HepG2 (cell line): ENCODE results near the gene MEIOB. TPM values are rescaled to one million over a fixed set of nuclear protein-coding genes. Genes with fewer than 3 reads are reported as not detected.
A peak's percentile ranks its signal among the peaks of the same experiment; 100 is the strongest.

ENCODE experiments used
- ATAC-seq: fragments of 200-7000 bp; cut with Tn5 transposase; 3 replicates; pipeline ENCODE4 v1.9.1; 2020; ENCODE audit warnings: mild to moderate bottlenecking, moderate library complexity
- BruUV-seq: library from RNA; stranded (reverse); fragments of 400-500 nt; replicated peaks from 2 replicates; lab custom pipeline; 2021; lab: Mats Ljungman, UMichigan
- CTCF ChIA-PET: fragments of 300-600 bp; formaldehyde crosslinking; extraction: SDS; loops from one replicate; lab custom pipeline; 2021; ENCODE audit warnings: low total read pairs, inconsistent platforms, low intra/inter-chr PET ratio; lab: Yijun Ruan, JAX
- POLR2A ChIA-PET: fragments of 350-600 bp; sonication (Branson Sonifier 250); formaldehyde crosslinking; loops from one replicate; lab custom pipeline; 2020; ENCODE audit warnings: antibody characterized with exemption, inconsistent platforms; lab: Yijun Ruan, JAX
- DNase-seq: peaks from one replicate; pipeline ENCODE4 v3.0.0-alpha.2; 2015; ENCODE audit warnings: low spot score
- FAIRE-seq: peaks from 3 replicates; lab custom pipeline; 2011; peaks lifted over from hg19 to GRCh38; lab: Jason Lieb, UNC
- H2AFZ ChIP-seq: one replicate; pipeline ENCODE4 v1.6.1; 2011; ENCODE audit warnings: low read length, inconsistent platforms
- H3K27ac ChIP-seq: fragments of 300-600 bp; 3 replicates; pipeline ENCODE4 v1.8.0; 2011; ENCODE audit warnings: mixed run types, mild to moderate bottlenecking, mixed read lengths, low read length, inconsistent platforms; ENCODE audit not compliant: insufficient read depth; ENCODE audit errors: extremely low read length
- H3K27me3 ChIP-seq, 2 experiments: fragments of 200-600 bp in 1 of 2; 2 replicates in 1 of 2; 3 replicates in 1 of 2; pipeline versions ENCODE4 v1.6.0 to v1.8.0; 2011; ENCODE audit warnings: low read length in 2 of 2, mild to moderate bottlenecking in 2 of 2, moderate library complexity in 2 of 2, inconsistent platforms in 1 of 2; ENCODE audit not compliant: insufficient read depth in 2 of 2, control insufficient read depth in 1 of 2
- H3K36me3 ChIP-seq, 2 experiments: fragments of 200-600 bp in 1 of 2; replicated peaks in 1 of 2; 2 replicates in 1 of 2; 3 replicates in 1 of 2; pipeline versions ENCODE4 v1.5.1 to v1.8.0; 2011; ENCODE audit warnings: low read length in 2 of 2, inconsistent platforms in 1 of 2; ENCODE audit not compliant: insufficient read depth in 2 of 2, control insufficient read depth in 1 of 2
- H3K4me1 ChIP-seq: 2 replicates; pipeline ENCODE4 v1.5.1; 2012; ENCODE audit warnings: low read length, inconsistent platforms; ENCODE audit not compliant: insufficient read depth
- H3K4me2 ChIP-seq: 2 replicates; pipeline ENCODE4 v1.6.0; 2011; ENCODE audit warnings: low read depth, low read length, inconsistent platforms
- H3K4me3 ChIP-seq, 3 experiments: fragments of 200-600 bp in 1 of 3; sonication (generic), shearing (Covaris generic) in 1 of 3; replicated peaks in 1 of 3; 2 replicates each; pipeline ENCODE4 v1.5.1; 2011 to 2016; ENCODE audit warnings: low read length in 3 of 3, inconsistent platforms in 2 of 3, low read depth in 2 of 3, mild to moderate bottlenecking in 2 of 3, control low read depth in 1 of 3, mixed read lengths in 1 of 3; ENCODE audit not compliant: insufficient read depth in 1 of 3
- H3K79me2 ChIP-seq: one replicate; pipeline ENCODE4 v1.6.1; 2011; ENCODE audit warnings: low read length, inconsistent platforms; ENCODE audit not compliant: insufficient read depth
- H3K9ac ChIP-seq: 2 replicates; pipeline ENCODE4 v1.6.0; 2011; ENCODE audit warnings: mild to moderate bottlenecking, low read depth, low read length, inconsistent platforms; ENCODE audit not compliant: insufficient read depth
- H3K9me3 ChIP-seq: 2 replicates; pipeline ENCODE4 v1.5.1; 2012; ENCODE audit warnings: mild to moderate bottlenecking, low read length
- H4K20me1 ChIP-seq: 2 replicates; pipeline ENCODE4 v1.6.0; 2011; ENCODE audit warnings: inconsistent platforms, mild to moderate bottlenecking, low read length, moderate library complexity; ENCODE audit not compliant: insufficient read depth
- MYC ChIP-seq: sonication (generic); formaldehyde crosslinking; IDR thresholded peaks from 2 replicates; pipeline ENCODE4 v1.9.0; 2021; ENCODE audit warnings: missing genetic modification reagents, borderline replicate concordance
- PAXIP1 ChIP-seq: sonication (generic); formaldehyde crosslinking; conservative IDR thresholded peaks from 2 replicates; pipeline ENCODE4 v1.4.0; 2020; ENCODE audit warnings: mild to moderate bottlenecking, missing genetic modification reagents, moderate library complexity
- PHB2 ChIP-seq: fragments of 450-650 bp; IDR thresholded peaks from 2 replicates; pipeline ENCODE4 v1.6.1; 2018; ENCODE audit not compliant: partially characterized antibody
- SALL1 ChIP-seq: sonication (generic); formaldehyde crosslinking; IDR thresholded peaks from 2 replicates; pipeline ENCODE4 v1.8.0; 2022; ENCODE audit warnings: mild to moderate bottlenecking, missing genetic modification reagents
- SAP130 ChIP-seq: IDR thresholded peaks from 2 replicates; pipeline ENCODE4 v1.6.1; 2016; ENCODE audit warnings: low read depth
- ZNF232 ChIP-seq: sonication (generic); formaldehyde crosslinking; IDR thresholded peaks from 2 replicates; pipeline ENCODE4 v1.4.0; 2020; ENCODE audit warnings: missing genetic modification reagents, borderline replicate concordance
- ZNF281 ChIP-seq: sonication (generic); formaldehyde crosslinking; IDR thresholded peaks from 2 replicates; pipeline ENCODE4 v1.4.0; 2020; ENCODE audit warnings: missing genetic modification reagents, borderline replicate concordance
- ZNF543 ChIP-seq: sonication (generic); formaldehyde crosslinking; IDR thresholded peaks from 2 replicates; pipeline ENCODE4 v1.4.0; 2020; ENCODE audit warnings: mild to moderate bottlenecking, missing genetic modification reagents
- ZNF556 ChIP-seq: sonication (generic); formaldehyde crosslinking; IDR thresholded peaks from 2 replicates; pipeline ENCODE4 v1.4.0; 2020; ENCODE audit warnings: mild to moderate bottlenecking, missing genetic modification reagents, borderline replicate concordance
- ZNF678 ChIP-seq: sonication (generic); formaldehyde crosslinking; IDR thresholded peaks from 2 replicates; pipeline ENCODE4 v1.4.0; 2020; ENCODE audit warnings: mild to moderate bottlenecking, missing genetic modification reagents
- ZNF687 ChIP-seq: sonication (generic); formaldehyde crosslinking; IDR thresholded peaks from 2 replicates; pipeline ENCODE4 v1.5.1; 2020; ENCODE audit warnings: mild to moderate bottlenecking, missing genetic modification reagents, moderate library complexity
- ZNF720 ChIP-seq: sonication (generic); formaldehyde crosslinking; IDR thresholded peaks from 2 replicates; pipeline ENCODE4 v1.4.0; 2020; ENCODE audit warnings: missing genetic modification reagents
- WGBS: methylation state at CpG from one replicate; pipeline ENCODE4 v1.1.6; 2017; ENCODE audit warnings: low lambda C conversion rate; 5-methylcytosine and 5-hydroxymethylcytosine counted together
- in situ Hi-C: cut with HindIII; loops from 2 replicates; pipeline ENCODE4 v1.10.0; 2017; ENCODE audit warnings: low pct_unique_long_range_greater_than_20kb; ENCODE audit not compliant: extremely low pct_ligation_motif_present
- intact Hi-C: fragments of 100-400 bp; cut with micrococcal nuclease; formaldehyde crosslinking; loops from one replicate; pipeline ENCODE4 v1.10.0; 2022; ENCODE audit not compliant: unreplicated experiment
- polyA plus RNA-seq, 8 experiments: library from polyadenylated mRNA; depleted of rRNA in 3 of 8; stranded (reverse) in 7 of 8; unstranded in 1 of 8; fragments of >200 nt; fragmentation: Illumina TruSeq in 4 of 8; extraction: Trizol in 4 of 8; gene quantifications; 2 replicates each; pipeline versions ENCODE4 v1.2.1 to v1.2.3, GENCODE V29; 2011 to 2016; ENCODE audit warnings: low read depth in 4 of 8, missing spikeins in 1 of 8, mixed read lengths in 1 of 8; ENCODE audit not compliant: insufficient read depth in 1 of 8
- total RNA-seq, 5 experiments: library from RNA; depleted of rRNA; stranded (reverse); fragments of >200 nt; fragmentation: Illumina TruSeq; extraction: Trizol; gene quantifications; 2 replicates each; pipeline ENCODE4 v1.2.3, GENCODE V29; 2016; ENCODE audit warnings: low read depth in 1 of 5

MEIOB gene
- total and polyA plus RNA-seq, 2 of the 13 experiments (the other 11 are each of a cell fraction or from before 2014, with no cell fraction given): 0.17 TPM; not detected in 1

GRCh38 chr16:1900452-1900774 is 28.4 kb upstream of the MEIOB start:
- ATAC-seq: peak; percentile 59
- POLR2A ChIA-PET: no interaction called here
- TF ChIP-seq MYC: 0 out of 2 replicates have a peak, but pooled peaks have one; percentile 14
- no peak for TF ChIP-seq PHB2
- TF ChIP-seq ZNF281 (CRISPR knock-in tag): no peak
- TF ChIP-seq ZNF678: 0 out of 2 replicates have a peak, but pooled peaks have one; percentile 33
- TF ChIP-seq ZNF720 (CRISPR knock-in tag): no peak
- 0 out of 2 replicates have a peak, but pooled peaks have one; percentile 41 for TF ChIP-seq ZNF556 (CRISPR knock-in tag)
- 0 out of 2 replicates have a peak, but pooled peaks have one; percentile 17 for TF ChIP-seq PAXIP1
- 0 out of 2 replicates have a peak, but pooled peaks have one; percentile 25 for TF ChIP-seq ZNF543 (CRISPR knock-in tag)
- peak; percentile 36; the same call in 1 of the 2 replicates for TF ChIP-seq ZNF232 (CRISPR knock-in tag)
- TF ChIP-seq SALL1: peak; percentile 31; the same call in 1 of the 2 replicates
- TF ChIP-seq ZNF687: peak; percentile 64
- peak; percentile 6; the same call in 1 of the 2 replicates for TF ChIP-seq SAP130 (CRISPR knock-in tag)

More at GRCh38 chr16:1900452-1900774, 28.4 kb upstream of the MEIOB start:
- 4% methylated on average over 4 of the region's 9 CpGs for WGBS
- no peak for DNase-seq
- Histone ChIP-seq H4K20me1 (no peaks in the 10 kb centered on the region), H3K4me2 (peak overlapping the region; percentile 46), H3K27me3 (peaks cover 7 to 53% of the 10 kb centered on the region in 2 experiments; a peak in 4 of 5 replicates), H3K9me3 (no peaks in the 10 kb centered on the region), H3K36me3 (no peaks in the 10 kb centered on the region), H3K4me3 (peak overlapping the region in 1 of 3 experiments; percentile 31; a peak in 1 of 6 replicates), H3K27ac (no peak overlapping the region), H3K9ac (no peak overlapping the region), H2AFZ (no peak overlapping the region), H3K79me2 (no peaks in the 10 kb centered on the region), H3K4me1 (peaks cover 12% of the 10 kb centered on the region)
- no peak for FAIRE-seq
- in situ Hi-C loops: no loop called here
- intact Hi-C loops: no loop called here
- BruUV-seq: no TSS peak
- CTCF ChIA-PET: no interaction called here
